ENCODE results near the gene LRRC34. TPM values are rescaled to one million over a fixed set of nuclear protein-coding genes. Genes with fewer than 3 reads are reported as not detected.
A peak's percentile ranks its signal among the peaks of the same experiment; 100 is the strongest.

LRRC34 gene
- total and polyA plus RNA-seq, 9 of the 15 experiments (the other 6 are each of a cell fraction or from before 2014, with no cell fraction given): 0.17 to 0.30 TPM; not detected in 7

DNA sequence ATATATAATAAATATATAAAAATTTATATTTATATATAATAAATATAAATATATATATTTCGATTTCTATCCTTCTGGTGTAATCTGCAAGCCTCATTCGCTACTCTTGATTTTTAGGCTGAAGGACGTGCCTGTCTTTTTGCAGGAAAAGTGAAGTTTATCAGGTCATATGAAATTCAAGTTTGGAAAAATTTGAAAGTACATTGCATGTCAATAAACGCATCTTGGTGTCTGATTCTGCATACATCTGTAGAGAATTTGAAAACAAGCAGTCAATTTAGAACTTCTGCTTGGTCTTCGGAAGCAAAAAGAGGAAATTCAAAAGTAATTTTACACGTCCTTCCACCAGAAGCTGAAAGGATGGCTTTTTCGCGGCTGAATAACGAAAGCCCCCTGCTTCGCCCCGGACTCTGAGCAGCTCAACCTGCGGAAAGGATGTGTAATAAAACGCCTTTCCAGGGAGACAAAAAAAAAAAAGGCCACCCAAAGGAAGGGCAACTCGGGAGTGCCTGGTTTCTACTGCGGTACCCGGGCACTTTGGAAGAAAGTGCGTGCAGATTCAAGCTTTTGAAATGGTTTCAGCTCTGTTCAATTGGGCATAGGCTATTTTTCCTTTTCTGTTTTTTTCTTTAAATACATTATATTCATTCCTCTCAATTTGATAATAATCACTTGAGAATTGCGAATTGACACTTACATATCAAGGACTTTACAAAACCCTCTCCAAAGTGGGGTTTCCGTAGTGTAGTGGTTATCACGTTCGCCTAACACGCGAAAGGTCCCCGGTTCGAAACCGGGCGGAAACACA lies 41.0 kb downstream of the LRRC34 start (continued):
- TF ChIP-seq, protein P1, sequence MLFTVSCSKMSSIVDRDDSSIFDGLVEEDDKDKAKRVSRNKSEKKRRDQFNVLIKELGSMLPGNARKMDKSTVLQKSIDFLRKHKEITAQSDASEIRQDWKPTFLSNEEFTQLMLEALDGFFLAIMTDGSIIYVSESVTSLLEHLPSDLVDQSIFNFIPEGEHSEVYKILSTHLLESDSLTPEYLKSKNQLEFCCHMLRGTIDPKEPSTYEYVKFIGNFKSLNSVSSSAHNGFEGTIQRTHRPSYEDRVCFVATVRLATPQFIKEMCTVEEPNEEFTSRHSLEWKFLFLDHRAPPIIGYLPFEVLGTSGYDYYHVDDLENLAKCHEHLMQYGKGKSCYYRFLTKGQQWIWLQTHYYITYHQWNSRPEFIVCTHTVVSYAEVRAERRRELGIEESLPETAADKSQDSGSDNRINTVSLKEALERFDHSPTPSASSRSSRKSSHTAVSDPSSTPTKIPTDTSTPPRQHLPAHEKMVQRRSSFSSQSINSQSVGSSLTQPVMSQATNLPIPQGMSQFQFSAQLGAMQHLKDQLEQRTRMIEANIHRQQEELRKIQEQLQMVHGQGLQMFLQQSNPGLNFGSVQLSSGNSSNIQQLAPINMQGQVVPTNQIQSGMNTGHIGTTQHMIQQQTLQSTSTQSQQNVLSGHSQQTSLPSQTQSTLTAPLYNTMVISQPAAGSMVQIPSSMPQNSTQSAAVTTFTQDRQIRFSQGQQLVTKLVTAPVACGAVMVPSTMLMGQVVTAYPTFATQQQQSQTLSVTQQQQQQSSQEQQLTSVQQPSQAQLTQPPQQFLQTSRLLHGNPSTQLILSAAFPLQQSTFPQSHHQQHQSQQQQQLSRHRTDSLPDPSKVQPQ (CRISPR knock-in tag; IDR thresholded peaks at IDR 0.05; ENCODE audit: borderline replicate concordance): no peak
- TF ChIP-seq ZNF830 (CRISPR knock-in tag; IDR thresholded peaks at IDR 0.05) (no peak), HDGF (IDR thresholded peaks at IDR 0.05) (no peak), NFXL1 (CRISPR knock-in tag; IDR thresholded peaks at IDR 0.05) (no peak), ZNF75A (CRISPR knock-in tag; IDR thresholded peaks at IDR 0.05) (no peak), ERF (CRISPR knock-in tag; IDR thresholded peaks at IDR 0.05) (no peak), NRF1 (conservative IDR thresholded peaks at IDR 0.05 in 1 of 2, IDR thresholded peaks at IDR 0.05 in 1 of 2) (no peak), HIVEP1 (CRISPR knock-in tag; IDR thresholded peaks at IDR 0.05) (no peak), ZNF507 (tag; conservative IDR thresholded peaks at IDR 0.05) (no peak), TEAD1 (CRISPR knock-in tag; IDR thresholded peaks at IDR 0.05) (no peak), SOX6 (IDR thresholded peaks at IDR 0.05) (peak; percentile 43; the same call in 1 of the 2 replicates), TOE1 (IDR thresholded peaks at IDR 0.05; ENCODE audit: borderline replicate concordance) (no peak), TOE1 (CRISPR knock-in tag; IDR thresholded peaks at IDR 0.05; ENCODE audit: borderline replicate concordance, low read depth) (no peak), RNF2 (IDR thresholded peaks at IDR 0.05) (0 out of 2 replicates have a peak, but pooled peaks have one; percentile 56), ZC3H4 (CRISPR knock-in tag; IDR thresholded peaks at IDR 0.05; ENCODE audit: borderline replicate concordance) (no peak)
- TF ChIP-seq, protein P2, sequence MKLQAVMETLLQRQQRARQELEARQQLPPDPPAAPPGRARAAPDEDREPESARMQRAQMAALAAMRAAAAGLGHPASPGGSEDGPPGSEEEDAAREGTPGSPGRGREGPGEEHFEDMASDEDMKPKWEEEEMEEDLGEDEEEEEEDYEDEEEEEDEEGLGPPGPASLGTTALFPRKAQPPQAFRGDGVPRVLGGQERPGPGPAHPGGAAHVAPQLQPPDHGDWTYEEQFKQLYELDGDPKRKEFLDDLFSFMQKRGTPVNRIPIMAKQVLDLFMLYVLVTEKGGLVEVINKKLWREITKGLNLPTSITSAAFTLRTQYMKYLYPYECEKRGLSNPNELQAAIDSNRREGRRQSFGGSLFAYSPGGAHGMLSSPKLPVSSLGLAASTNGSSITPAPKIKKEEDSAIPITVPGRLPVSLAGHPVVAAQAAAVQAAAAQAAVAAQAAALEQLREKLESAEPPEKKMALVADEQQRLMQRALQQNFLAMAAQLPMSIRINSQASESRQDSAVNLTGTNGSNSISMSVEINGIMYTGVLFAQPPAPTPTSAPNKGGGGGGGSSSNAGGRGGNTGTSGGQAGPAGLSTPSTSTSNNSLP (IDR thresholded peaks at IDR 0.05; ENCODE audit: borderline replicate concordance, low read depth, low read length): peak; percentile 55
- TF ChIP-seq, protein P3, sequence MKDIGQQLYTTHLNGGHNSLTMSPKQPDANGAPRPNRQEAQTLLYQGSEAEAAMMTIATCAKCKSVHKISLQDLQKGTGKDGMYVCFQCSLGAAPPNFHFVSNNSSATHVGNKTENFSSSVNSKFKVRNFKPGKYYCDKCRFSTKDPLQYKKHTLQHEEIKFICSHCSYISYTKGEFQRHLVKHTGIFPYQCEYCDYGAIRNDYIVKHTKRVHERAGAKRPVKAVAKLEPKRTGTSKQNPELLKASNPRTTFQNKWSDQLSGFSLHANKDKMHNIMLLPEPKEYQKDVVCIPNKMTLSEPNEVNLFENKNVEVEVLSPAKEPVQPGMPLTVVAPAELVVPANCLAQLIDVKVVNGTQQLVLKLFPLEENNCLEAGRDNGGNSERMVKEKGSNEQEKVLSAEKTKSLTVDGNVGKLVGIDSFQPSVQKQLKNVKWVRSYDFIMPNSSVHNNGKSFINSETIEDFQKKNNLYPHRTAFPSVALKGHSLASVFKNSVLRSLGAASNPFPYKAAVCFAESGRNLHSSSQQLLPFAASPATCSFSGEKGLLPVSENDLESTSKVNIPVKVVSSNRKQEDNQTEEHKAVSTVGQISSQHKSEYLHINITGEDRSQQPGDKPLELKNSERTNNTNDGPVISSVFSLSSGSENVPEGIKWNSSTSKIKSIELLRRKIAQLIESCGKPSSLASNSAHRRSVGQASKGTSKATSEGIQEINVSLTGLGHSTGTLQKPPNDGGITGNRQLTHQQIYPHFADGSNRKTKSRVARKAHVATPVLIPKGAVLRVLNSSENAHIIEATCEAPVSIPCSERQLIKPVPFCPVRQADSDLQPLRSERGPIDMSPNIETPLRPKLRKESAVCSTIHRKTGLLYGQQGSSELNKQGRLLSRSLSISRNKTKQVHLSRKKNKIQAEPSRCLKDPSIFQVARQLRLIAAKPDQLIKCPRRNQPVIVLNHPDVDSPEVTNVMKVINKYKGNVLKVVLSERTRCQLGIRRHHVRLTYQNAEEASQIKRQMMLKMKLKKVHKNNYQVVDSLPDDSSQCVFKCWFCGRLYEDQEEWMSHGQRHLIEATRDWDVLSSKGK (CRISPR knock-in tag; IDR thresholded peaks at IDR 0.05): no peak
- TF ChIP-seq, protein P4, sequence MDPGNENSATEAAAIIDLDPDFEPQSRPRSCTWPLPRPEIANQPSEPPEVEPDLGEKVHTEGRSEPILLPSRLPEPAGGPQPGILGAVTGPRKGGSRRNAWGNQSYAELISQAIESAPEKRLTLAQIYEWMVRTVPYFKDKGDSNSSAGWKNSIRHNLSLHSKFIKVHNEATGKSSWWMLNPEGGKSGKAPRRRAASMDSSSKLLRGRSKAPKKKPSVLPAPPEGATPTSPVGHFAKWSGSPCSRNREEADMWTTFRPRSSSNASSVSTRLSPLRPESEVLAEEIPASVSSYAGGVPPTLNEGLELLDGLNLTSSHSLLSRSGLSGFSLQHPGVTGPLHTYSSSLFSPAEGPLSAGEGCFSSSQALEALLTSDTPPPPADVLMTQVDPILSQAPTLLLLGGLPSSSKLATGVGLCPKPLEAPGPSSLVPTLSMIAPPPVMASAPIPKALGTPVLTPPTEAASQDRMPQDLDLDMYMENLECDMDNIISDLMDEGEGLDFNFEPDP (CRISPR knock-in tag; IDR thresholded peaks at IDR 0.05): no peak
